NCI-H2227 treated with DMSO at 0.1 percent for 48 hours (cell line): Measurements from ENCODE around the gene DOP1B.
"Not testable (repeated sequence)": the region's sequence is repeated elsewhere in the genome, so short reads cannot be mapped to it uniquely, and the experiment has no call there.

Source experiments
- DNase-seq: peaks from one replicate; lab custom pipeline; 2025; lab: John Stamatoyannopoulos, UW

The DOP1B gene

DNA sequence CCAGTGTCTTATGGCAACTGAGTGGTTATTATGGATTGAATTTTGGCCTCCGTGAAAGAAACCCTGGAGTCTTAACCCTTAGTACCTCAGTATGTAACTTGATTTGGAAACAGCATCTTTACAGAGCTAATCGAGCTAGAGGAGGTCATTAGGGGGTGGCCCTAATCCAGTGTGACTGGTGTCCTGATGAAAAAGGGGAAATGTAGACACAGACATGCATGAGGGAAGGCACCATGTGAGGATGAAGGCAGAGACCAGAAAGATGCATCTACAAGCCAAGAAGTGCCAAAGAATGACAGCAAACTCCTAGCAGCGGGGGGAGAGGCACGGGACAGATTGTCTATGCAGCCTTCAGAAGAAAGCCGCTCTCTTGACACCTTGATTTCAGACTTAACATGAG lies 14.7 kb downstream of the DOP1B start:
- DNase-seq: no peak

- DNase-seq: no peak
Measured at GRCh38 chr21:36171741-36172331, 15.2 kb downstream of the DOP1B start.

GRCh38 chr21:36174780-36175179 lies 18.2 kb downstream of the DOP1B start:
- no peak for DNase-seq

- DNase-seq: no peak
Measured at GRCh38 chr21:36175771-36176565, 19.3 kb downstream of the DOP1B start.

GRCh38 chr21:36178349-36178748 lies 21.7 kb downstream of the DOP1B start:
- no peak for DNase-seq

DNA sequence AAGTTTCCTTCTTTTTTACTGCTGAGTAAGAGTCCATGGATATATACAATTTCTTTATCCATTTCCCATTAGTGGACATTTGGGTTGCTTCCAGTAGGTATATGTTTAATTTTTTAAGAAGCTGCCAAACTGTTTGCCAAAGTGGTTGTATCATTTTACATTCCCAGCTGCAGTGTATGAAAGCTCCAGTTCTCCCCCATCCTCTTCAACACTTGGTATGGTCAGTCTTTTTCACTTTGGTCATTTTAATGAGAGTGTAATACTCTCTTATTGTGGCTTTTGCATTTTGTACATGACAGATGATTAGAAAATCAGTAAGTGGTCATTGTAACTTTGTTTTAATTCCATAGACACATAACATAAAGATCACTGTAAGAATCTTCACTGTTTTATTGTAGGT lies 22.5 kb downstream of the DOP1B start:
- DNase-seq: no peak

- no peak for DNase-seq
Measured at GRCh38 chr21:36180963-36181362, 24.3 kb downstream of the DOP1B start.

GRCh38 chr21:36183144-36183795 lies 26.6 kb downstream of the DOP1B start:
- DNase-seq: no peak

GRCh38 chr21:36184545-36184944 lies 27.9 kb downstream of the DOP1B start:
- no peak for DNase-seq

DNA sequence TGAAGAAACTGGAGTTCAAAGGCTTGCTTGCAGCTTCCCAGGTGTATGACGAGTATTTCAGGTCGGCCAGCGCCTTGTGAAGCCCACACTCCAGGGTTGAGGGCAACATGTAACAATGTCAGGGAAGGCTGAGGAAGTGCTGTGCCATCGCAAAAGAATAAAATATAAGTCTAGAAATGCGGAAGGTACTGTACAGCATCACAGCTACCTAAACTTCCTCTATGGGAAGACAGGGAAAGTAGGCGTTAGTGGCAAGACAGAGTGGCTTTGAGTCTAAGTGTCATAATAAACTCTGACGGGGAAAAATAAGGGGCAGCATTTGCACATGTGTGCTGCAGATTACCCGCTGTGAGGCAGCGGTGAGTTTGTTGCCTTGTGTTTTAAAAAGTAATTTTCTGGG lies 28.9 kb downstream of the DOP1B start:
- no peak for DNase-seq

GRCh38 chr21:36186081-36186480 lies 29.5 kb downstream of the DOP1B start:
- no peak for DNase-seq

DNA sequence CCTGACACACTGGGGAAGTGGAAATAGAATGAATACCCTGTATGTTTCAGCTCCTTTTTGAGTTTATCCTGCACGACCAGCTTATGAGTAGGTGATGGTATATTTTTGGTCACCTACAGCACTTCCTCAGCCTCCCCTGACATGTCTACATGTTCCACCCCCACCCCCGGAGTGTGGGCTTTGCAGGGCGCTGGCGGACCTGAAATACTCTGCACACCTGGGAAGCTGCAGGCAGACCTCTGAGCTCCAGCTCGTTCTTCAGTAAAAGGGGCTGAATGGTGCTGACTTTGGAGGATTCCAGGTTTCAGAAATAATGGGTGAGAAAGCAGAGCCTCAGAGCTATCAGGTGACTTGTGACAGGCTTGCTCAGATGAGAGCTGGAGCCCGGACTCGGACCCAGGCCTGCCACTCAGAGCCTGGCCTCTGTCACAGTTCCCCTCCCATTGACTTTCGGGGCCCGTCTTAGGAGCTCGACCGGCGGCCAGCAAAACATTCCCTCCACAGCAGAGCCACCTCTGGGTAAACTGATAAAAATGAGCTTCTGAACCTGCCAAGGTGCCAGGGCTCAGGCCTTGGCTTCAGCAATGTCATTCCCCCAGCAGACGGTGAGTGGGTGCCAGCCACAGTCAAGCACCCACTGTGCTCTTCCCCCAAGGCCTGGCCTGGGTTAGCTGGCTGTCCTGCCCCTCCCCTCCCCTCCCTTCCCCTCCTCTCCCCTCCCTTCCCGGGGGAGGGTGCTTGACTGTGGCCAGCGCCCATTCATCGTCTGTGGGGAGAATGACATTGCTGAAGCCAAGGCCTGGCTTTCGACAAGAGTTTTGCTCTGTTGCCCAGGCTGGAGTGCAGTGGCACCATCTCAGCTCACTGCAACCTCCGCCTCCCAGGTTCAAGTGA lies 30.1 kb downstream of the DOP1B start:
- no peak for DNase-seq

DNA sequence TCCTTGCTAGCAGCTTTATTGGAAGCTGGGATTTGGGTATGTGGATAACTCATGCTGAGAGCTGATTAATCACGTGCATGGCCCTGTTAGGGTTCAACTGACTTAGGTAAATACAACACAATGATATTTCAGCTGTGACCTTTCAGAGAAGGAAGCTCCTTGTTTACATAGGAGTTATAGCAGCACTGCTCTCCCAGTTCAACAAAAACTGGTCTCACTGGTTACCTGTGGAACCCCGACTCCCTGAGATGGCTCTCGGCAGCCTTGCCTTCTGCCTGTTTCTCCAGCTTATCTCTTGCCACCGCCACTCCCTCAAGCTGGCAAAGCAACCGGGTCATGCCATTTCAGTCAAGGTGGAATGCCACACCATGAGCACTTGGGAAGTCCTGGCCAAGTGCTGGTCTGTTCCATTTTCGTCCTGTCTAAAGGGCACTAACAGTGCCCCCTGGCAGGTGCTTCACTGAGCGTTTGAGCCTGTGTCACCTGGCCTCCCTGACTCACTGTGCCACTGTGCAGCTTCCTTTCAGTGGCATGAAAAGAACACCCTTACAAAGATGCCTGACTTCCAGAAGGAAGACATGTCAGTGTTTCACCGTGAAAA lies 31.6 kb downstream of the DOP1B start:
- no peak for DNase-seq

DNA sequence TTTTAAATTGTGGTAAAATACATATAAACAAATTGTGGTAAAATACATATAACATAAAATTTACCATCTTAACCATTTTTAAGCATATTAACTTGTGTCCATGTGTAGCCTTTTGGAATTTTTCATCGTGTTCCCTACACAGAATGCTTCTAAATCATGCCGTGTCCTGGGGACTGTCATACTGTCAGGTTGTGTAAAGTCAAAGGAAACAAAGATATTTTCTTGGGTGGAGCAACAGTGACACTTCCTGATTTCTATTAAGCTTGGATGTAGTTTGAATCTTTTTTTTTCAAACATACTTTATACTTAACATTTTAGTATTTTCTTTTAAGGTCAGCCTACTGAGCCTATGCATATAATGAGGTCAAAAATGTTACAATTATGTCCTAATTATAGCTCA lies 32.3 kb downstream of the DOP1B start:
- no peak for DNase-seq

DNA sequence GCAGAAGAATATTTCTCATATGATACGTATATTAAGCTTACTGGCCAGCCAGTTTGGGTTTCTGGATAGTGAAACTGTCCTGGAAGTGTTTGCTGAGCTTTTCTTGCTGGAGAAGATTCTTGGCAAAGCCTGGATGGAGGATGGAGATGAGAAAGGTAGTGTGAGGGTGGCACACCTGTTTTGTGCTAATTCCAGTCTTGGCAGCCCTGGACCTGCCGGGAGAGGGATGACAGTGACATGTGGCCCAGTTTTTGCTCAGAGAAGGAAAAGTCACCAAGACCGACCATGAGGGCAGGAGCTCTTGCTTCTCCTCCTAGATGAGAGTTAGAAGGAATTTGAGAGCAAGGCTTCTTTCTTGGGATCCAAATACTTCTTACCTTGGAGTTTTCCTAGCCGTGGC lies 34.1 kb downstream of the DOP1B start:
- no peak for DNase-seq

DNA sequence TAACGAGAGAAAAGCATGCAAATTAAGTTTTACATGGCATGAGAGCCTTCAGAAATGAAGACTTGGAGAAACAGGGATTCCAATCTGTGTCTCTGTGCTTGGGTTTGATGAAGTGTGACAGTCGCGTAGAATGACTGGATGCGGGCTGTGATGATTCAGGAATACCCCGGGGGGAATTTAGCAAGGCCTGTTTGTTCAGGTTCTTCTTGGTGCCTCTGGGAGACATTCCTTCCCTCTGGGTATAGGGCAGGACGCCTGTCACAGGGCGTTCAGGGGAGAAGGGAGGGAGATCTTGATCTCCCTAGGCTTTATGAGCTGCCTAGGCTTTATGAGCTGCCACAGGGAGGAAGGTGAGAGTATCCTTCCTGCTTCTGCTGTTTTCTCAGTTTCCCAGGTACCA lies 36.6 kb downstream of the DOP1B start:
- no peak for DNase-seq

DNA sequence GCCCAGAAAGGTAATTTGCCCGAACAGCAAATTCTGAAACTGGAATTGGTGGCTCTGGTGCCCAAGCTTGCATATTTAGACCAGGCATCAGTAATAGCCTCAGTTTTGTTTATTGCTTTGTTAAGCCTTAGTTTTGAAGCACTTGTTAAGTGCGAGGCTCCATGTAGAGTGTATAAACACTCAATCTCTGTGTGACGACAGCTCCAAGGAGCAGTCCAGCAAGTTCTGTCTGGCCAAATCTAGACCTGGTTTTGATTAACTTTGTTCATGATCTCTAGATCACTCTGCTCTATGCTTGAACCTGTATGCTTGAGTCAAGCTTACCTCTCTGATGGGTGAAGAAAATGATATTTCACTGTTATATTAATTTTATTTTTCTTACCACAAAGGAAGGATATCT lies 37.4 kb downstream of the DOP1B start:
- DNase-seq: no peak

DNA sequence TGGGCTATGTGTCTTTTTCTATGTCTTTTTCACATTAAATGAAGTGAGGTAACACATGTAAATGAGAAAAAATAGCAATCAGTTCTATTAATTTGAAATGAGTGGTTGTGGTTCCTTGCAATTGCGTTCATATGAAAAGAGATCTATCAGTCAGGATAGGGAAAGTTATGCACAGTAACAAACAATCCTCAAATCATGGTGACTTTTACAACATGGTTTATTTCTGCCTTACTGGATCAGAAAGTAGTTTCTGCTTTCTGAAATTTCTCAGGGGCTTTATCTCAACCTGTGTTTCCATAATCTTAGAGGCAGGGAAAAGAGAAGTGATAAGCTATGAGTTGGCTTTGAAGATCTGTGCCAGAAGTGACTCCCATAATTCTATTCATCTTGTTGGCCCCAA lies 39.0 kb downstream of the DOP1B start:
- DNase-seq: no peak

DNA sequence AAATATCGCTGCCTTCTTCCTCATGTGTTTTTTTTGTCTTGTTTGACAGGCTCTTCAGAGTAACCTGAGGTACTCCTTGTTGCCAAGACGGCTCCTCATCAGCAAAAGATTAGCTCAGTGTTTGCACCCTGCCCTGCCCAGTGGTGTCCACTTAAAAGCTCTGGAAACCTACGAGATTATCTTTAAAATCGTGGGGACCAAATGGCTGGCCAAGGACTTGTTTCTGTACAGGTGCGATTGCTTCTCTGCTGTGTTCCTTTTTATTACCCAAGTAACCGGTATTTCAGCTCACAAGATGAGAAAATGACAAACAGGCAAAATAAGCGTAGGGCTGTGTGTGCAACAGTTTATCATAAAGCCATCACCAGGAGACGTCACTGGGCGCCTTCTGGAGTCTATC lies 42.4 kb downstream of the DOP1B start:
- DNase-seq: no peak

DNA sequence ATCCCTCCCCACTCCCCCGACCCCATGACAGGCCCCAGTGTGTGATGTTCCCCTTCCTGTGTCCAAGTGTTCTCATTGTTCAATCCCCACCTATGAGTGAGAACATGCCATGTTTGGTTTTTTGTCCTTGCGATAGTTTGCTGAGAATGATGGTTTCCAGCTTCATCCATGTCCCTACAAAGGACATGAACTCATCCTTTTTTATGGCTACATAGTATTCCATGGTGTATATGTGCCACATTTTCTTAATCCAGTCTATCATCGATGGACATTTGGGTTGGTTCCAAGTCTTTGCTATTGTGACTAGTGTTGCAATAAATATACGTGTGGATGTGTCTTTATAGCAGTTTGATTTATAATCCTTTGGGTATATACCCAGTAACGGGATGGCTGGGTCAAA lies 43.0 kb downstream of the DOP1B start:
- DNase-seq: not testable (repeated sequence)

GRCh38 chr21:36200081-36200561 lies 43.5 kb downstream of the DOP1B start:
- DNase-seq: no peak
